Fibroblast of skin of left biceps (primary cell): ENCODE measurements around the gene KIAA1671.
A peak's percentile ranks its signal among the peaks of the same experiment; 100 is the strongest.
"Not testable (repeated sequence)": the region's sequence is repeated elsewhere in the genome, so short reads cannot be mapped to it uniquely, and the experiment has no call there.

Experiments
- DNase-seq, 2 experiments: peaks; one replicate each; pipeline ENCODE4 v3.0.0-alpha.2; 2013; ENCODE audit warnings: low read depth in 2 of 2

KIAA1671 gene

DNA sequence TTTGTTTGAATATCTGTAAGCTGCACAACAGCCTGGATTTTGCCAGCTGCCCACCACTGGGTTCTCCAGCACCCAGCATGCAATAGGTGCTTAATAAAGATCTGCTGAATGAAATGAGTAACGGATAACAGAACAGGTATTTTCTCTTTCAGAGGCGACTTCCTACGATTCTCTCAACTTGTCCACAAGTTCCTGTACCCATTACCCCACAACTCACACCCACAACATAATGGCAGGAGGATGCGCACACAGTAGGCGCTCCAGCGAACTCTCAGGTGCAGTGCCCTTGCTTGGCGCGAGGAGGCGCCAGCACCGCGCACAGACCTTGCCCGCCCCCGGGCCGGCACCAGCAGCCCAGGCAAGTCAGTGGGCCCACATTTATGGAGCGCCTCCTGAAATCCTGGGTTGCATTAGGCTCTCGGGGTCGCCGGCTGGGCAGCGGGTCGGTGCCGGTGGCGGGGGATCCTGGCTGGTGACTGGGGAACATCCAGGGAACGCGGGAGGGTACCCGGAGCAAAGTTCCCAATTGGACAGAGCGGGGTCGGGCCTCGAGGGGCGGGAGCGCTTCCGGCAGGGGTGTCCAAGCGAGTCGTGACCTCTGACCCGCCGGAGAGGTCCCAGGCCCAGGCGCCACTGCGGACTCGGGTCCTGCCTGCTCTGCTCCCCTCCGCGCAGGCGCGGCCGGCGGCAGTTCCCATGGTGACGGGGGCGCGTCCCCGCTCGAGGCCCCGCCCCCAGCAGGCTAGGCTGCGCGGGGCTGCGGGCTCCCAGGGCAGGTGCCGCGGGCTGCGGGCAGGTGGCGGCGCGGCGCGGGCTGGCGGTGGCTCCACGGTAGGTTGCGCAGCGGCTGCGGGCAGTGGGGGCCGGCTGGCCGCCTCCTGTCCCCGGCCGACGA is at the start of gene KIAA1671:
TSS of gene KIAA1671 (plus strand) at position 775 of the 895 bp plus-strand sequence. CDS start 75,284 bp downstream, outside the sequence.
- DNase-seq = peak in 1 of 2 experiments; percentile 7

DNA sequence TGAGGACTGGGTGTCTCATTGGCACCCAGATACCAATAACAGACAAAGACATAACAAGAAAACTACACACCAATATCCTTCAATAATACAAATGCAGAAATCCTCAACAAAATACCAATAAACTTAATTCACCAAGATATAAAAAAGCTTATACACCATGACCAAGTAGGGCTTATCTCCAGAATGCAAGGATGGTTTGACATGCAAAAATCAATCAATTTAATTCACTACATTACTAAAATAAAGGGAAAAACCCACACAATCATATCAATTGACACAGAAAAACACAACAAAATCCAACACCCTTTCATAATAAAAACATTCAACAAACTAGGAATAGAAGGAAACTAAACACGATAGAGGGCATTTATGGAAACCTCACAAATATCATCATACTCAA is 46.6 kb upstream of the KIAA1671 start:
- DNase-seq = no peak

DNA sequence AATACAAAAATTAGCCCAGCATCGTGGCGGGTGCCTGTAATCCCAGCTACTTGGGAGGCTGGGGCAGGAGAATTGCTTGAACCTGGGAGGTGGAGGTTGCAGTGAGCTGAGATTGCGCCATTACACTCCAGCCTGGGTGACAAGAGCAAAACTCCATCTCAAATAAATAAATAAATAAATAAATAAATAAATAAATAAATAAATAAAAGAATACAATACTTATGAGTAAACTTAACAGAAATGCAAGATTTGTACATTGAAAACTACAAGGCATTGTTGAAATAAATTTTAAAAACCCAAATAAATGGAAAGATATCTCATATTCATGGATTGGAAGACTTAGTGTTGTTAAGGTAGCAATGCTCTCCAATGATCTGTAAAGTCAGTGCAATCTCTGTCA is 45.4 kb upstream of the KIAA1671 start:
- DNase-seq = not testable (repeated sequence)

- DNase-seq = no peak
Measured at GRCh38 chr22:24920029-24920428, 32.5 kb upstream of the KIAA1671 start.

DNA sequence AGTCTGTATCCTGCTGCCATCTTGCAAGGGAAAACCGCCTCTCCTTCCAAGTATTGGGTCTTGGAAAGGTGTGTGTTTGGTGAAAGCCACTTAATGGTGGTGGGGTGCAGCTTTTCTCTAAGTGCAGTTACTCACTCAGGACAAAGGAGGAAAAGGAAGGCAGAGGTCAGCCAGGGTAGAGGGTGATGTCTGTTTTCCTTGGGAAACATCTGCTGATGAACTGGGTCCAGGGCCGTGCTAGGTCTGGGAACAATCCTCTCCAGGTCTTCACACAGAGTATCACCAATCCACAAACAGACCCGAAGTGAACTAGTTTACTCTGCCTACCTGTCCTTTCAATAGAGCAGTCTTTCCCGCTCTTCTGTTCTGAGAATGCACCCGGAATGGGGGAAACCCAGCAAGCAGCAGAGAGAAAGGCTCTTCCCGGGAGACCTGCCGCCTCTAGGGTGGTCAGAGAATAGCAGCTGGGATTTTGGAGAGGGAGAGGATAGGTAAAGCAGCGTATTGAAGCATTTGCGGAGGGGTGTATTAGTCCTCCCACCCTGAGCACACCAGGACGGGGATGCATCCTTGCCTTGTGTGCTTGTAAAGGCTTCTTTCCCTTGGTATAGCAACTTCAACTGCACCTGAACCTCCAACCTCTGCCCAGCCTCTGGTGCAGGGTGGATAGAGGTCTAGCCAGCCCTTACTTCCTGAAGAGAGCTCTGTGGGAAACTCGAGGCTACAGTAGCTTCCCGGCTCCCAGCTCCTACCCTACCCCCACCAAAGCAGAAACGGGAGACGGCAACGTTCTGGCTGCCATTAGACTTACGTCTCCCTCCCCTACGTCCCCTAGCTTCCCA is 26.7 kb upstream of the KIAA1671 start:
- DNase-seq = no peak

DNA sequence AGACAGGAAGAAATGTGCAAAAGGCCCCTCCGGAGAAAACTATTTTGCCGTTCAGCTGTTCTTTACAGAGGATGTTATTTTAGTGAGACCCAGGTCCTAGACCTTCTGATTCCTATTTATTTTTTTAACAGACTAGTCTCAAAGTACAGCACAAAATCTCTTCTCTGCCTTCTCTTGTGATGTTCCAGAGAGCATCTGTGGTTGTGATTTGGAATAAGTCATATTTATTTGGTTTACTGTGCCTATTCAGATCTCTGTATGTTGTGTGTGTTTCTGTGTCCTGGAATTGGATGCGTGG is 26.1 kb upstream of the KIAA1671 start:
- DNase-seq = no peak

- DNase-seq = no peak
Measured at GRCh38 chr22:24926849-24927579, 25.5 kb upstream of the KIAA1671 start.

- no peak for DNase-seq
Measured at GRCh38 chr22:24928322-24928721, 24.2 kb upstream of the KIAA1671 start.

GRCh38 chr22:24930678-24931077 is 21.8 kb upstream of the KIAA1671 start:
- no peak for DNase-seq

GRCh38 chr22:24935771-24936483 is 16.6 kb upstream of the KIAA1671 start:
- DNase-seq = no peak

DNA sequence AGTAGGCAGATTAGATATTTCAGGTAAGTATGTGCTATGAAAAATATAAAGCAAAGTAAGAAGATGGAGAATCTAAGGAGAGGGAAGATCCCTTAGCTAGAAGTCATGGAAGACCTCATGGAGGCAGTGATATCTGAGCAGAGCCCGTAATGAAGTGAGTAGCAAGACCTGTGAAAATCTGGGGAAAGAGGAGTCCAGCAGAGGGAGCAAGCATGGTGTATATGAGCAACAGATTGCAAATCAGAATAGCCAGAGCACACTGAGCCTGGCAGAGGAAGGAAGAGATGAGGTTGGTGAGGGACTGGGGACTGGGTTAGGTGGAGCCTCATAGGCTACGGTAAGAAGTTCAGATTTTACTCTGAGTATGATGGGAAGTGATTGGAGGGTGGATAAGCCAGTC is 15.4 kb upstream of the KIAA1671 start:
- DNase-seq = no peak

DNA sequence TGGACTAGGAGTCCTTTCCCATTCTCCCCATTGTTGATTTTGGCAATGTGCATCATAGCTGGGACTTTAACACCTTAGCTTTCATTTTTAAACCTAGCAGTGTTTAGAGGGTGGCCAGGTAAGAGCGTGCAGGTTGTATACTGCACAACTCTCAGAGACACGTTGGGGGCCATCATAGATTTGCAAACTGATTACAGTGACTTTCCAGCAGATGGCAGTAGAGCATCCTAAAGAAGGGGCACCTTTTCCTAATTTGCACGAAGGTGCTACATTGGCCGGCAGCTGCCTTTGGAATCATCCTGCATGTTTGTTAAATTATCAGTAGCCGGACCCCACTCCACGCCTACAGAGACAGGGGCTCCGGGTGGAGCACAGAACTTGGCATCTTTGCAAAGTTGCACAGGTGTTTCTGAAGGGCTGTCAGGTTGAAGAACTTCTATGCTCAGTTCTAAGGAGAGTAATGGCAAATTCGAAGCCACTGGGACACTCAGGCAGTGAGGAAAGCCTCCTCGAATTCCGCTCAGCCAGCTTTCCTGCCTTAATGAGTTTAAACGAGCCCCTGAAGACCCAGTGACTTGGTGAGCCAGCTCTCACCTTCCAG is 13.7 kb upstream of the KIAA1671 start:
- no peak for DNase-seq

DNA sequence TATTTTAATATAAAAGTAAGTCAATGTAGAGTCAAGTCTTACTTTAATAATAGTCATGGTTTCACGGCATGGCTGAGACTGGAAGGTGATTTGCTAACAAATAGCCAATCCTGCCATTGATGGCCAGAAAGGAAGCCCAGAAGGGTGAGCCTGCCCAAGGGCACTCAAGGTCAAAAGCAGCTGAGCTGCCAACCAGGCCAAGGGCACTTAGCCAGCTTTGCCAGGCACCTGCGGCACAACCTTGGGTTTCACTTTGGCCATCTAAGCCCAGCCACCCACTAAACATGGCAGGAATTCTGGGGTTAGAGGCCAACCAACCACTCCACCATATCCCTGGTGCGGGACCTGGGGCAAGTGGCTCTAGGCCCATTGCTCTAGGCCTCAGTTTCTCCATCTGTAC is 10.2 kb upstream of the KIAA1671 start:
- no peak for DNase-seq

- no peak for DNase-seq
Measured at GRCh38 chr22:24944217-24944937, 8.1 kb upstream of the KIAA1671 start.

DNA sequence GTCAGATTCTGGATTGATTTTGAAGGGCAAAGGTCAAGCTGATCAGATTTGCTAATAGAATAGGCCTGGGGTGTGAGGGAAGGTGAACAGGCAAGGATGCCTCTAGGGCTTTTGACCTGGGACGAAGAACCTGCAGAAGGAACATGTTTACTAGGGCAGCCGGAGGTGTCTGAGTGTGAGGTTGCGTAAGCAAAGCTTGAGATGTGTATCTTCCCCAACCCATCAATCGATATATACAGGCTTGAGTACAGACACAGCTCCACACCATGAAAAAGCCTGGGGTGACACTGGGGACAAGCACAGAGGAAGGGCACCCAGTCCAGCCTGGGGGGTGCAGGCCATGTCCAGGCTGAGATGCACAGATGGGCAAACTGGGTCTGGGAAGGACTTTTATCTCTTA is 7.1 kb upstream of the KIAA1671 start:
- no peak for DNase-seq

DNA sequence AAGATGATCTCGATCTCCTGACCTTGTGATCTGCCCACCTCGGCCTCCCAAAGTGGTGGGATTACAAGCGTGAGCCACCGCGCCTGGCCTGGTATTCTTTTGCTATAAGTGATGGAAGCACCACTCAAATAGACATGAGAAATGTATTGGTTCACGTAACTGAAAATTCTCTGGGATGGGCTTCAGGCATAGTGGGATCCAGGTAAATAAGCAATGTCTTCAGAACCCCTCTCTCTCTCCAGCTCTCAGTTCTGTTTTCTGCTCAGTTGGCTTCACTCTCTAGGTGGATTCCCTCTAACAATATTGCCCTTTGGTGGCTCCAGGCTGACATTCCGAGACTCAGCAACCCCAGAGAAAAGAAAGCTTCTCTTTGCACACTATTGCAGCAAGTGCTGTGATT is 5.1 kb upstream of the KIAA1671 start:
- DNase-seq = no peak

GRCh38 chr22:24947881-24948280 is 4.6 kb upstream of the KIAA1671 start:
- no peak for DNase-seq

- no peak for DNase-seq
Measured at GRCh38 chr22:24948356-24949202, 3.9 kb upstream of the KIAA1671 start.

GRCh38 chr22:24950272-24950902 is 2.1 kb upstream of the KIAA1671 start:
- DNase-seq = no peak
